AG10803 (cell line): ENCODE data around the gene C16orf74.

Experiments used
- DNase-seq: peaks from one replicate; pipeline ENCODE4 v3.0.0; 2010; ENCODE audit warnings: low read depth
- H3K4me3 ChIP-seq: 2 replicates; pipeline ENCODE4 v1.5.1; 2011; ENCODE audit warnings: mild to moderate bottlenecking, low read length, control low read depth
- TF ChIP-seq, protein P1 (sequence below): conservative IDR thresholded peaks from 2 replicates; pipeline ENCODE4 v1.5.1; 2011; ENCODE audit warnings: mild to moderate bottlenecking, low read length, control low read depth, inconsistent platforms

The C16orf74 gene

GRCh38 chr16:85729452-85730185, 21.3 kb downstream of the C16orf74 start:
- H3K4me3 ChIP-seq = no peak overlapping the region
- TF ChIP-seq, protein P1, sequence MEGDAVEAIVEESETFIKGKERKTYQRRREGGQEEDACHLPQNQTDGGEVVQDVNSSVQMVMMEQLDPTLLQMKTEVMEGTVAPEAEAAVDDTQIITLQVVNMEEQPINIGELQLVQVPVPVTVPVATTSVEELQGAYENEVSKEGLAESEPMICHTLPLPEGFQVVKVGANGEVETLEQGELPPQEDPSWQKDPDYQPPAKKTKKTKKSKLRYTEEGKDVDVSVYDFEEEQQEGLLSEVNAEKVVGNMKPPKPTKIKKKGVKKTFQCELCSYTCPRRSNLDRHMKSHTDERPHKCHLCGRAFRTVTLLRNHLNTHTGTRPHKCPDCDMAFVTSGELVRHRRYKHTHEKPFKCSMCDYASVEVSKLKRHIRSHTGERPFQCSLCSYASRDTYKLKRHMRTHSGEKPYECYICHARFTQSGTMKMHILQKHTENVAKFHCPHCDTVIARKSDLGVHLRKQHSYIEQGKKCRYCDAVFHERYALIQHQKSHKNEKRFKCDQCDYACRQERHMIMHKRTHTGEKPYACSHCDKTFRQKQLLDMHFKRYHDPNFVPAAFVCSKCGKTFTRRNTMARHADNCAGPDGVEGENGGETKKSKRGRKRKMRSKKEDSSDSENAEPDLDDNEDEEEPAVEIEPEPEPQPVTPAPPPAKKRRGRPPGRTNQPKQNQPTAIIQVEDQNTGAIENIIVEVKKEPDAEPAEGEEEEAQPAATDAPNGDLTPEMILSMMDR = no peak
- DNase-seq = no peak

- H3K4me3 ChIP-seq = no peak overlapping the region
- DNase-seq = no peak
- TF ChIP-seq, protein P1 = peak; percentile 17; the same call in 1 of the 2 replicates
Observed at GRCh38 chr16:85728879-85729278, 22.0 kb downstream of the C16orf74 start.

GRCh38 chr16:85724936-85725335, 26.0 kb downstream of the C16orf74 start:
- DNase-seq = no peak
- no peak overlapping the region for H3K4me3 ChIP-seq
- TF ChIP-seq, protein P1 = no peak

DNA sequence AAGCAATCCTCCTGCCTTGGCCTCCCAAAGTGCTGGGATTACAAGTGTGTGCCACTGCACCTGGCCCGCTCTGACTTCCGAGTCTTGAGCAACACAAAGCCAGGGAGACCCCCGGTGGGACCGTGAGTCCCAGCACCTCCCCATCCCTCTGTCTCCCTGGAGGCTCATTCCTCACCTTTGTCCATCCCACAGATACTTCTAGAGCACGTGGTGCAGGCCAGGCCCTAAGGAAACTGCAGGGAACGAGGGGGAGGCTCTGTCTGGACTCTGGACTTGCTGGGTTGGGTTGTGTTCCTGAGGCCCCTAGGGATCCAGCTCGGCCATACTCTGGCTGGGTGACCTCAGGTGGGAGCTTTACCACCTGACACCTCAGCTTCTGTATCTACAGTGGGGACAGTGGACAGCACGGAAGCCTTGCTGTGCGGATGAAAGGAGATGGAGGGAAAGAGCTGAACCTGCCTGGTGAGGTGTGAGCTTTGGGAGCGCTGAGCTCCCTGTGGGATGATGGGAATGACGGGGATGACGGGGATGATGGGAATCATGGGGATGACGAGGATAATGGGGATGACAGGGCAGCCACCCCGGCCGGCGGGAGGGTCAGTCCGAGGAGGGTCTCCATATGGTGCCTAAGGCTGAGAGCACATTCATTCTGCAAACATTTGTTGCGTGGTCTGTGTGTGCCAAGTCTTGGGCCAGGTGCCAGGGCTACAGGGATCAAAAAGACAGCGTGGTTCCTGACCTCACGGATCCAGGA, 26.6 kb downstream of the C16orf74 start:
- TF ChIP-seq, protein P1 = no peak
- no peak for DNase-seq
- no peak overlapping the region for H3K4me3 ChIP-seq

GRCh38 chr16:85722128-85722893, 28.6 kb downstream of the C16orf74 start:
- DNase-seq = no peak
- no peak overlapping the region for H3K4me3 ChIP-seq
- TF ChIP-seq, protein P1 = no peak

- peak; percentile 19 for DNase-seq
- no peak overlapping the region for H3K4me3 ChIP-seq
Observed at GRCh38 chr16:85720302-85720637, 30.6 kb downstream of the C16orf74 start.

More at GRCh38 chr16:85720302-85720637, 30.6 kb downstream of the C16orf74 start:
- TF ChIP-seq, protein P1 = no peak
